Measurements from ENCODE around the gene FMNL2. TPM values are rescaled to one million over a fixed set of nuclear protein-coding genes. Genes with fewer than 3 reads are reported as not detected.

FMNL2 gene
- total and polyA plus RNA-seq, 2 of the 4 experiments (the other 2 are of a cell fraction) = 10.9 to 11.4 TPM

DNA sequence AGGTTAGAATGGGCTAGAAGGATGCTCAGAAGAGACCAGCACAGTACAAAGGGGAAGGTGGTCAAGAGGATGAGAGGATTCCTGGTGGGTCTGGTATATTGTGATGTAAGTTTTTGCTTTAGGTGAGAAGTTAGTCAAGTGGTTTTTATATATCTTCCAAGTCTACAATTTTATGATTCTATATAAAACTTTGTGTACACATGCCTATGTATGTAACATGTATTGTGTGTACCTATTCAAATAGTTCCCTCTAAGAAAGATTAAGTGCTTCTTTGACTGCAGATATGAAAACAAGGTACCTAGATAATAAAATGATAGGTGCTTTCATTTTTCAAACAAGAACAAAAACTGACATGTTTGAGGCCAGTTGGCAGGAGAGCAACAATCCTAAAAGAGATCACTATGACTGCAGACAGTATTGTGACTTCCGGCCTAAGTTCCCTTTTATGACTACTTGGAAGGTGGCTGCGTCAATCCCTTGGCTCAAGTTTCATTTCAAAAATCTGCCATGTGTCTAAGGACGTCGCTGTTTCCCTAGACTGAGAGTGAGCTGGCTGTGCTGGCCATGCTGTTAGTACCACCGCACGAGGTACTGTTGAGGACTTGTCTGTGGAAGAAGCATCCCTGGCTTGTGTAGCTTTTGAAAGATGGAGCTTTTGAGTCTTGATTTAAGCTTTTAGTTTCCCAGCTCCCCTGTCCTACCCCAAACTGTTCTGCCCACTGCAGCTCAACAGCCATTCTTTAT is 259.2 kb downstream of the FMNL2 start:
- no peaks in the 10 kb centered on the region for H4K20me1 ChIP-seq (ENCODE audit: insufficient read depth, low read length)
- H3K18ac ChIP-seq (ENCODE audit: low read depth, low read length) = no peak overlapping the region
- no peaks in the 10 kb centered on the region for H3K4me1 ChIP-seq (ENCODE audit: control insufficient read depth, insufficient read depth, low read length)
- no TSS peak for BruUV-seq (replicated peaks)
- H2BK120ac ChIP-seq (ENCODE audit: low read depth, low read length) = no peak overlapping the region
- ChIA-PET POLR2A (ENCODE audit: unreplicated experiment) (no interaction called here), CTCF (interaction anchor here (0.6 kb wide), 1 partner anchor 148 kb away, joined by 3 read pairs; no protein-coding TSS in a partner anchor)
- H3K23ac ChIP-seq (ENCODE audit: low read depth, low read length) = no peak overlapping the region
- no peaks in the 10 kb centered on the region for H3K27me3 ChIP-seq (ENCODE audit: control insufficient read depth, insufficient read depth, low read length)
- H3K9me3 ChIP-seq (ENCODE audit: control insufficient read depth, insufficient read depth, low read length) = no peaks in the 10 kb centered on the region
- no peak overlapping the region for H3K27ac ChIP-seq (ENCODE audit: insufficient read depth, low read length)
- in situ Hi-C loops (cut with MboI; ENCODE audit: low sequenced_read_pairs) = no loop called here
- TF ChIP-seq MXI1 (IDR thresholded peaks at IDR 0.05; ENCODE audit: borderline replicate concordance, low read depth, low read length) (no peak), MAFK (IDR thresholded peaks at IDR 0.05; ENCODE audit: low read depth, low read length) (no peak), CHD1 (IDR thresholded peaks at IDR 0.05; ENCODE audit: low read depth, low read length) (no peak), BHLHE40 (IDR thresholded peaks at IDR 0.05; ENCODE audit: low read depth, low read length) (no peak), CEBPB (IDR thresholded peaks at IDR 0.05; ENCODE audit: low read depth, low read length) (no peak), FOS (IDR thresholded peaks at IDR 0.05; ENCODE audit: low read depth, low read length) (no peak), RFX5 (IDR thresholded peaks at IDR 0.05; ENCODE audit: low read depth, low read length) (no peak)
- TF ChIP-seq, protein P1, sequence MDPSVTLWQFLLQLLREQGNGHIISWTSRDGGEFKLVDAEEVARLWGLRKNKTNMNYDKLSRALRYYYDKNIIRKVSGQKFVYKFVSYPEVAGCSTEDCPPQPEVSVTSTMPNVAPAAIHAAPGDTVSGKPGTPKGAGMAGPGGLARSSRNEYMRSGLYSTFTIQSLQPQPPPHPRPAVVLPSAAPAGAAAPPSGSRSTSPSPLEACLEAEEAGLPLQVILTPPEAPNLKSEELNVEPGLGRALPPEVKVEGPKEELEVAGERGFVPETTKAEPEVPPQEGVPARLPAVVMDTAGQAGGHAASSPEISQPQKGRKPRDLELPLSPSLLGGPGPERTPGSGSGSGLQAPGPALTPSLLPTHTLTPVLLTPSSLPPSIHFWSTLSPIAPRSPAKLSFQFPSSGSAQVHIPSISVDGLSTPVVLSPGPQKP (IDR thresholded peaks at IDR 0.05; ENCODE audit: borderline replicate concordance, low read depth, low read length) = no peak
- TF ChIP-seq, protein P2, sequence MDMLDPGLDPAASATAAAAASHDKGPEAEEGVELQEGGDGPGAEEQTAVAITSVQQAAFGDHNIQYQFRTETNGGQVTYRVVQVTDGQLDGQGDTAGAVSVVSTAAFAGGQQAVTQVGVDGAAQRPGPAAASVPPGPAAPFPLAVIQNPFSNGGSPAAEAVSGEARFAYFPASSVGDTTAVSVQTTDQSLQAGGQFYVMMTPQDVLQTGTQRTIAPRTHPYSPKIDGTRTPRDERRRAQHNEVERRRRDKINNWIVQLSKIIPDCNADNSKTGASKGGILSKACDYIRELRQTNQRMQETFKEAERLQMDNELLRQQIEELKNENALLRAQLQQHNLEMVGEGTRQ (IDR thresholded peaks at IDR 0.05; ENCODE audit: low read depth, low read length) = no peak
- DNase-seq (no peak), ATAC-seq (ENCODE audit: low read depth) (no peak)
- H2AK5ac ChIP-seq (ENCODE audit: low read depth, low read length) = no peak overlapping the region
- 85% methylated on average over 2 of the region's 6 CpGs; no CpG with 5 or more reads in 1 of the 2 experiments for WGBS, 2 experiments (ENCODE audit: extremely low coverage in 2 of 2, insufficient read length in 1 of 2)
- intact Hi-C loops (cut with micrococcal nuclease) = no loop called here
- no peaks in the 10 kb centered on the region for H3K79me1 ChIP-seq (ENCODE audit: low read depth in 1 of 2, low read length in 2 of 2)
- no peaks in the 10 kb centered on the region for H3K36me3 ChIP-seq (ENCODE audit: control insufficient read depth, insufficient read depth, low read length)
- H4K91ac ChIP-seq (ENCODE audit: insufficient read depth, low read depth, low read length) = no peak overlapping the region
- no peak overlapping the region for H2BK20ac ChIP-seq (ENCODE audit: low read depth, low read length)
- H3K56ac ChIP-seq (ENCODE audit: extremely low read depth, insufficient read depth, low read length) = no peak overlapping the region
- no peak overlapping the region for H3K14ac ChIP-seq (replicated peaks; ENCODE audit: low read depth, low read length)
- no peaks in the 10 kb centered on the region; the same call in 1 of the 2 replicates for H3K9me1 ChIP-seq (ENCODE audit: insufficient read depth, low read length)
- no peak overlapping the region for H3K4ac ChIP-seq (ENCODE audit: low read depth, low read length)
- H3K4me2 ChIP-seq (ENCODE audit: low read depth, low read length) = no peak overlapping the region
- no peak overlapping the region for H2AK9ac ChIP-seq (replicated peaks; ENCODE audit: low read depth, low read length, poor library complexity)
- H2BK15ac ChIP-seq (ENCODE audit: low read depth, low read length) = no peak overlapping the region
- no peak overlapping the region for H4K5ac ChIP-seq (ENCODE audit: low read depth, low read length)
- no peak overlapping the region for H2BK5ac ChIP-seq (ENCODE audit: low read depth, low read length, poor library complexity, severe bottlenecking)
- dilution Hi-C loops (cut with HindIII; ENCODE audit: low sequenced_read_pairs, unreplicated experiment) = no loop called here
- no peak overlapping the region for H3K4me3 ChIP-seq (ENCODE audit: insufficient read depth, low read depth, low read length)
- H2AFZ ChIP-seq (replicated peaks; ENCODE audit: low read length, poor library complexity) = no peak overlapping the region
- no peak overlapping the region for H3K9ac ChIP-seq (ENCODE audit: low read depth, low read length)
- H4K8ac ChIP-seq (ENCODE audit: low read depth in 2 of 2, low read length in 2 of 2) = no peak overlapping the region

Data from IMR-90 (cell line).